ENCODE data around the gene NETO1.

The NETO1 gene

DNA sequence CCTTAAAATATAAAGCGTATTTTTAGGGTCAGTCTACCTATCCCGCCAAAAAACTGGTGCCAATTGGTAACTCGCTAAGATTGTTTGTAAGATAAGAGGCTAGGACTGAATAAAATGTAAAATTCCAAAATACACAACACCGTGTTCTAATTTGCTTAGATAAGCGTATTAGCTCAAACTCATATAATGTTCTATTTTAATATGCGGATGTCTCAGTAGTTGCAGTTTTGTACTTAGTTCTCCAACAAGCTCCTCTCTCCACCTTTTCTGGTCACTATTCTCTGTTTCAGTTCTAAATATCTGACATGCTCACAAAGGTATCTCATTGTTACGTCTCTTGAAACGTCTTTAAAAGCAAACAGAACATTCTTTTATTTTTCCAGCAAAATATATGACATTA is 24.0 kb downstream of the NETO1 start:
- DNase-seq, result no peak

DNA sequence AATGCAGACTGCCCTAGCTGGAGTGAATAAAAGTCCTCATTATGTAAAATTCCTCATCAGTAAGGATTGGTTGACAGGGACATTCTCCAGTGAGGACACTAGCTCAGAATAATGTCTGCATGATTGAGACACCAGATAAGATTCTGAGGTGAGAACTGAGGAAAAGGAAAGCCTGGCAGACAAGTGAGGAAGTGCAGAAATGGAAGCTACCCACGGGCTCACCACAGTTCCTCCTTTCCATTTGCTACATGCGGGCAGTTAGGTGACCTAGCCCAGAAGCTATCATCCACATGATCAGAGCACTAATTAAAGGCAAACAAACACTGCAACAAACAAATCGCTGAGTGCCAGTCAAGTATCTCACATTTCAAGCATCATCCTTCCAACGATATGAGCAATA is 27.7 kb downstream of the NETO1 start:
- DNase-seq, result no peak

GRCh38 chr18:72834731-72835130 is 33.1 kb downstream of the NETO1 start:
- DNase-seq, result no peak

DNA sequence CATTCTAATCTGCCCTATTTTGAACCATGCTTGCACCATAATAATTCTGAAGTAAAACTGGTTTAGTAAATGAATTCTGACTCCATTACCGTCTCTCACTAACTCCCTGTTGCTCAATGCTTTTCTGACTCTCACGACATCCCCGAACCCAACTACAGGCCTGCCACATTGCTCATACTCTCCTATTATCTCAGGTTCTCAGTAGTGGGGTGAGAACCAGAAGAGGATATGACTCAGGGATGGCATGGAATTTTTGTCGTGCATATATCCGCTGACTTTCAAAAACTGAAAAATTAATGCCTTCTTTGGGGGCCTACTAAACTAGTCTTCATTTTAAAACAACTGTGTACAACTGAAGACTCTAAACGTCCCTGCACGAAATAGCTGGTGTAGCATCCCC is 34.3 kb downstream of the NETO1 start:
- DNase-seq, result no peak

DNA sequence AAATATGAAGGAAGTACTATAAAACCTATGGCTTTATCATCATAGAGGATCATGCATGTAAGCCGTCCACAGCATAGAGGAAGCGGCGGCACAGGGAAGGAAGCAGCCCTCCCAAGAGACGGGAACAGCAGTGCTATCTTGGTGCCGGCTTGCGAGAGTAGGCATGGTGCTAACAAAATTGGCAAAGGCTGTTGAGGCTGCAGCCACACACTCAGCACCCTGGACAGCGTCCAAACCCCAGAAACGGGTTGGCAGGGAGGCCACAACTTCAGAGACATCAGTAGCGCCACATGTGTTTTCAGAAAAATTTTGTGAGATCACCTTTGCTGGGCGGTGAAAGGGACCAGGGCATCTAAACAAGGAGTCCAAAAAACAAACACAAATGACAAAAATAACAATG is 37.7 kb downstream of the NETO1 start:
- no peak for DNase-seq

DNA sequence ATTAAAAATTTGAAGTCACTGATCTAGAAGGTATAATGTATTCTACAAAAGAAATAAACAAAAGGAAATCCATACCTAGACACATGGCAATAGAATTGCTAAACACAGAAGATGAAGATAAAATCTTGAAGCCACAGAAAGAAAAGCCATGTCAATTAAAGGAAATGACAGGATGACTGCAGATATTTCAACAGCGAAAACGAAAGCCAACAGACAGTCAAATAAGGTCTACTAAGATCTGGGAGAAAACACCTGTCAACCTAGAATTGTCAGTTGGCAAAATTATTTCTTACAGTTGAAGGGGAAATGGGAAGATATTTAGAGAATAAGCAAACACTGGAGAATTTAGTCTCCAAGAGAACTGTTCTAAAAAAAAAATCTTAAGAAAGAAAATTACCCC is 39.2 kb downstream of the NETO1 start:
- no peak for DNase-seq

DNA sequence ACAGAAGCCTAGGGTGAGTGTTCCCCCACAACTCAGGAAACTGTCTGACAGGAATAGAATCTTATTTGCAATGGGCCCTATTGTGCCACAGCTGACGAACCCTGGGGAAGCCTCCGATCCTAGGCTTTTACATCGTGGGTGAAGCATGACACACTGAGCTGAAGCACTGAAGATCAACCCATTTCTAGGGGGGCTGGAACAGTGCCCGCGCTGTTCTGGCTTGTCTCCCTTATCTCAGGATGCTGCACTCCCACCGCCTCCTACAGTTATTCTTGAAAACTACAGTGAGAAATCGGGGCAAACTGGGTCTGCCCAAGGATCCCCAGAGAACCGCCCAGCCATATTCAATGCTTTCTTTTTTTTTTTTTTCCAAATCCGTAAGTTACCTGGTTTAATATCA is 41.1 kb downstream of the NETO1 start:
- no peak for DNase-seq

DNA sequence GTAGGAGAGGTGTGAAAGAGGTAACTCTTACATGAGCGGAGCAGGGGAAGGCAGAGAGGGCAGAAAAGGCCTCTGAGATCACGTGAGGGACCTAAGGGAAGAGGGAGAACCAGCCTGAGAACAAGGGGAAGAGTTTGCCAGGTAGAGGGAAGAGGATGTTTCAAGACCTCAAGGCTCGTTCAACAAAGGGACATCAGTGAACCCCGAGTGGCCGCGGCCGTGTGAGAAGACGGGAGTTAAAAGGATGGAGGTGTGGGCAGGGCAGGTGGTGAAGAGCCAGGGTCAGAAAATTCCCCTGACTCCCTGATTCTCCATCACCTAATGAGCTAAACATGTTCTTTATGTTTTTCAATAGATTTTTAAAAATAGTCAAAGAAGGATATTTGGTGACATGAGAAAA is 44.4 kb downstream of the NETO1 start:
- no peak for DNase-seq

DNA sequence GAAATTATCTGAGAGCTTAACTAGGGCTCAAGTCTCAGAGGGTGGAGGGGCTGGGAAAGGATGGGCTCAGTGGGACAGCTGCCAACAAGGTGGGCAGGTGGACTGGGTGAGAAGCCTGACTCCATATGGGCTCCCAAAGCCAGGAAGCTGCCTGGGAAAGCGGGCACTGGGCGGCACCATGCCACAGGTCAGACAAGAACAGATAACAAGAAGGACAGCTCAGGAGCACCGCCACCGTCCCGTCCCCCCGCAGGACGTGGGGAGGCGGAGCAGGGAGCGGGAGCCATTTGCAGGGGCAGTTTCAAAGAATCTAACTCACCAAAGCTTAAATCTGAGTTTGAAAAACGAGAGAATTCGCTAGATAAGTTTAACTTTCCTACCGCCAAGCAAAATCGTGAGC is 45.6 kb downstream of the NETO1 start:
- no peak for DNase-seq

GRCh38 chr18:72820571-72820970 is 47.2 kb downstream of the NETO1 start:
- no peak for DNase-seq

GRCh38 chr18:72819050-72819449 is 48.7 kb downstream of the NETO1 start:
- DNase-seq, result peak; percentile 16

- DNase-seq, result peak; percentile 64
Observed at GRCh38 chr18:72811047-72811446, 56.7 kb downstream of the NETO1 start.

DNA sequence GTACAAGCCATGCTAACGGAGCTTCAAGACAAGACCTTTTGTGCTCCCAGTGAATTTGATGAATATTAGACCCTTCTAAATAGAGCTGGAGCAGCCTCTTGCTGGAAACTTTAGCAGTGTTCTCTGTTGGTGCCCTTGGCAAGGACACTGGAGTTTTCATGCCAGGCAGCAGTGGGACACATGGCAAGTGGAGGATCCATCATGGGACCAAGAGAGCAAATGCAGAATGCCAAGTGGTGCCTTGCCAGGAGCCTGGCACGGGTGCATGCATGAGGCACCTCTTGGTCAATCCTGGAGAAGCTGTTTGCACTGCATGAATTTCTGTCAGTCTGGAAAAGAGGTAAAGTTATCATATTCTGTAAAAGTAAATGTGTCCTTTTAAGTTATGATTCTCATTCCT is 59.1 kb downstream of the NETO1 start:
- no peak for DNase-seq

- no peak for DNase-seq
Observed at GRCh38 chr18:72799106-72799505, 68.7 kb downstream of the NETO1 start.

DNA sequence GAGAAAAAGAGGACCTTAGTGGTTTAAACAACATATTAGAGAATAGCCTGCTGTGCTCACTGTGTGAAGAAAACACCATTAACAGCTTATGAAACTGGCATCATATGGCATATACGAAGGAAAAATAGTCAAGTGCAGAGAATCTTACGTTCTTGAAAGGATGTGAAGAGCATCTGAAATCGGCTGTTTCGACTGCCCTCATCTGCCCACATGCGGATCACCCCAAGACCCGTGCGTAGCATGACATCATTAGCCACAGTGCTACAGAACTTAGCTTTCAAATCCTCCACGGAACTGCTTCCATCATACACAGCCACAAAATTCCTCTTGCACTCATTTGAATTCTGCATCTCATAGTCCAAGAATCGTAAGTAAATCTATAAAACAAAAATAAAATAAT is 84.3 kb downstream of the NETO1 start:
- DNase-seq, result no peak

- no peak for DNase-seq
Observed at GRCh38 chr18:72774914-72775313, 92.9 kb downstream of the NETO1 start.

- DNase-seq, result no peak
Observed at GRCh38 chr18:72772916-72773315, 94.9 kb downstream of the NETO1 start.

DNA sequence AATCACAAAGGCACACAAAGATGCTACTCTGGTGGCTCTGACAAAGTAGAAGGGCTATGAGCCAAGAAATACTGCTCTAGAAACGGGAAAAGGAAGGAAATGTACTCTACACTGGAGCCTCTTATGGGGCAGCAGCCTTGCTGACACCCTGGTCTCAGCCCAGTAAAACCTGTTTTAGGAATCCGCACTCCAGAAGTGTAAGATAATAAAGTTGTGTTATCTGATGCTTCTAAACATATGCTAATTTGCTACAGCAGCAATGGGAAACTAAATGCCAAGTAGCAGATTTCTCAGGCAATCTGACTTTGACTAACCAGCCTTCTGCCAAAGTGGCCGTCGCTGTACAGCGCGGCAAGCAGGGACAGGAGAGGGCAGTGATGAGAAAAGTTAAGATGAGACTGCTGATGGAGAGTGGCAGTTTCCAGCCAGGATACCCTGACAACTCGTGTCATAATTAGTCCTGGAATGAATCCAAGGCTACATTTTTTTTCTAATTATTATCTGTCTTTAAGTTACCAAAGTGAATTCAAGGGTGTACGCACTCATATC is 99.0 kb downstream of the NETO1 start:
- peak; percentile 12 for DNase-seq

- peak; percentile 82 for DNase-seq
Observed at GRCh38 chr18:72762515-72763122, 105.2 kb downstream of the NETO1 start.

DNA sequence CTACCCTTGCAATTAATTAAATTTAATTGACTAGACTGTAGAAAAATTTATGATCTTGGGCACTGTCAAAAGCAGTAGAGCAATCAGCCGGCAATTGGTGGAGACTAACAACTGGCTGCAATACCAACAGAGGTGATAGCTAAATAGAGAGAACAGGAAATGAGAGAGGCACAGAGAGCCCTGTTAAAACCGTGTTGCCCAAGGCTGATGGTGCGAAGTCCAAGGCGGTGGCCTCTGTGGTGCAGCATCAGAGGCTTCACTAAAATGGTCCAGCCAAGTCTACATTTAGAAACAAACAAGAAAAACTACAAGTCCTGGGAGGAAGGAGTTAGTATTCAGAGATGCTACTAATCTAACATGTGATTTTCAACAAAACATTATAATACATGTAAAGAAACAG is 115.6 kb downstream of the NETO1 start:
- no peak for DNase-seq

DNA sequence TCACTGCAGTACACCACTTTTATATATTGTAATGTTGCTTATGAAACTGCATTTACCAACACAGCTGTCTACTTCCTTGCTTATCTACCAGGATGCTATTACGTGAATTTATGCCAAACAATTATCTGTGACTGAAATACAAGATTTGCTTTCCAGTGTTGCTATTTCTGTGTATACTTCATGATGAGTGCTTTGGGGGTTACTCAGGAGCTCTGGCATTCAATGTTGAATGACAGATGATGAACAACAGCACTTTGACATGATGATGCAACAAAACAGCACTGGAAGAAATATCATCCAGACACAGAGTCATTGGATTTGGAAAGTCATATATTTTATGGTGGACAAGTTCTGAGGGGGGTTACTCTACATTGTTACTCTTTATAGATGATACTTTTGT is 125.8 kb downstream of the NETO1 start:
- DNase-seq, result no peak

DNA sequence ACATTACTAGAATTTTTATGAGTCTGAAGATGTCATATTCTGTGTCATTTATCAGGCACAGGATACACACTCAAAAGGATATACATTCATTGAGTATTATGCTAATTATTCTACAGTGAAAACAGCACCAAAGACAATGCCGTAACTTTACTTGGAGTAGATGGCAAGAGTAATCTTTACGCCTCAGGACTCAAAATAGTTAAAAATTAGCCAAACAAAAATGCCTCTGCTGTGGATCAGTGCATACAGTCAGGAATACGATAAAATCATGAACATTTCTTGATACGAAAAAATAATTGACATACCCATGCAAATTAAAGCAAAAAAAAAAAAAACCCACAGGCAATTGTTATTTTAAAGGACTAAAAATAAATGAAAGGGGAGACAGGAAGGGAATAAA is 129.7 kb downstream of the NETO1 start:
- DNase-seq, result no peak

DNA sequence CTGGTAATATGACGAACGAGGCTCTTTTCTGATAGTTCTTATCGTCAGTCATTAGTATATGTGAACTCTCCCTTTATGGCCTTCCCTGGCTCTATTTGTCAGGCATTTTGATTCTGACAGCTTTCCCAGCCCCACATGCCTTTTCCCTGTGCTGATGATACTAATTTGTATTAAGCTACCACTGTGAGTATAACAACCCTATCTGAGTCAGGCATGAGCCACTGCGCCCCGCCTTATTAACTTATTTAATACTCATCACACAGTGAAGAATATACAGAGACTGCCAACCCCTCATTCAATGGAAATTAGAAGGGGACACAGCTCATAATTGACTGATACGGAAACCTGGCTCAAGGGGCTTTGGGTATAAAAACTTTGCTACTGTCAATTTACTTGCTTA is 140.0 kb downstream of the NETO1 start:
- DNase-seq, result no peak

DNA sequence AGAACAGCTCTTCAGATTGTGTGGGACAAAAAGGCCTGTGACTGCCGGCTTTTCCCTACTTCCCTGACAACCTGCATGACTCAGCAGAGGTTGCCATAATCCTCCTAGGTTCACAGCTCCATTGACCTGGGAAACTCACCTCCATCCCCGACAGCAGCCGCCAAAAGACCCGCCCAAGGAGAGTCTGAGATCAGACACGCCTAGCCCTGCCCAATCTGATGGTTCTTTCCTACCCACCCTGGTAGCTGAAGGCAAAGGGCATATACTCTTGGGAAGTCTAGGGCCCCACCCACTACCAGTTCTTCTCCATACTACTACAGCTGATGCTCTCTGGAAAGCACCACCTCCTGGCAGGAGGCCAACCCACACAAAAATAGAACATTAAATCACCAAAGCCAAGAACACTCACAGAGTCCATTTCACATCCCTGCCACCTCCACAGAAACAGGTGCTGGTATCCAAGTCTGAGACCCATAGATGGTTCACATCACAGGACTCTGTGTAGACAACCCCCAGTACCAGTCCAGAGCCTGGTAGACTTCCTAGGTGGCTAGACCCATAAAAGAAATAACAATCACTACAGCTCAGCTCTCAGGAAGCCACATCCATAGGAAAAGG is 140.6 kb downstream of the NETO1 start:
- peak; percentile 19 for DNase-seq

DNA sequence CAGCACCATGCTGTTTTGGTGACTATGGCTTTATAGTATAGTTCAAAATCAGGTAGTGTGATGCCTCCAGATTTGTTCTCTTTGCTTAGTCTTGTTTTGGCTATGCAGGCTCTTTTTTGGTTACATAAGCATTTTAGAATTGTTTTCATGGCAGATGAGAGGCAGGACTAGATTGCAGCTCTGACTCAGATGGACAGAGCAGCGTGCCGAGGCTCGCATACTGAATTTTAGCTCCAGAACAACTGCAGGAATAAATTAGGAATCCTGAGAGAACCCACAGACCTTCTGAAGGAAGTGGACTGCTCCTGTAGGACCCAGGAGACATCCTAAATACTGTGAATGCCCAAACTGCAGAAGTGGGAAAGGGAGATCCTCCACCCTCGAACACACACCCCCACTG is 141.6 kb downstream of the NETO1 start:
- no peak for DNase-seq
